Prostate gland (tissue), 2 donors: ENCODE results near the gene FAM111B. TPM values are rescaled to one million over a fixed set of nuclear protein-coding genes. Genes with fewer than 3 reads are reported as not detected.

Experiments
- DNase-seq: peaks from one replicate; pipeline ENCODE4 v3.0.0-alpha.2; 2019; ENCODE audit warnings: low spot score
- H3K27ac ChIP-seq, 2 donors: fragments of 200-600 bp; sonication (generic); 2 replicates each; pipeline ENCODE4 v1.5.1; 2017 to 2019
- H3K27me3 ChIP-seq: fragments of 200-600 bp; sonication (generic); replicated peaks from 2 replicates; pipeline ENCODE4 v1.5.1; 2019; ENCODE audit not compliant: insufficient read depth
- H3K36me3 ChIP-seq, 2 donors: fragments of 200-600 bp; sonication (generic); 1 replicate in 1 of 2; 2 replicates in 1 of 2; pipeline versions ENCODE4 v1.5.1 to v1.8.1; 2017 to 2019
- H3K4me1 ChIP-seq: fragments of 200-600 bp; sonication (generic); replicated peaks from 2 replicates; pipeline ENCODE4 v1.5.1; 2019
- H3K4me3 ChIP-seq, 2 donors: fragments of 200-600 bp; sonication (generic); 2 replicates each; pipeline ENCODE4 v1.5.1; 2017 to 2019
- H3K9me3 ChIP-seq: fragments of 200-600 bp; sonication (generic); 2 replicates; pipeline ENCODE4 v1.5.1; 2017
- CTCF ChIP-seq, 4 experiments: fragments of 200-600 bp in 2 of 4; fragments of 450-650 bp in 2 of 4; sonication (generic) in 2 of 4; IDR thresholded peaks; 1 replicate in 3 of 4; 2 replicates in 1 of 4; pipeline ENCODE4 v1.5.1; 2016 to 2019; ENCODE audit warnings: antibody characterized with exemption in 4 of 4, mild to moderate bottlenecking in 2 of 4, moderate library complexity in 2 of 4
- POLR2A ChIP-seq: fragments of 450-650 bp; IDR thresholded peaks from one replicate; pipeline ENCODE4 v1.6.1; 2016; ENCODE audit warnings: antibody characterized with exemption, mild to moderate bottlenecking
- POLR2AphosphoS5 ChIP-seq: sonication (generic); formaldehyde crosslinking; IDR thresholded peaks from one replicate; pipeline ENCODE4 v1.6.1; 2017; ENCODE audit warnings: antibody characterized with exemption
- WGBS: methylation state at CpG from one replicate; pipeline ENCODE4 v1.1.5; 2018; 5-methylcytosine and 5-hydroxymethylcytosine counted together
- intact Hi-C: fragments of 100-400 bp; cut with DNase I; formaldehyde crosslinking; loops from one replicate; pipeline ENCODE4 v1.14.2; 2022
- total RNA-seq, 2 donors: library from RNA; depleted of rRNA; stranded (reverse); fragments of >200 nt; gene quantifications; one replicate each; pipeline ENCODE4 v1.1.0, GENCODE V29; 2016

FAM111B gene
- total RNA-seq, 2 donors from 2014 or later, result 0.62 to 1.4 TPM

GRCh38 chr11:59145534-59145933 lies 38.5 kb downstream of the FAM111B start:
- no peaks in the 10 kb centered on the region for H3K27me3 ChIP-seq
- H3K36me3 ChIP-seq, result no peaks in the 10 kb centered on the region
- no peak overlapping the region for H3K4me3 ChIP-seq
- no peaks in the 10 kb centered on the region for H3K9me3 ChIP-seq
- peaks cover 5% of the 10 kb centered on the region for H3K4me1 ChIP-seq
- intact Hi-C loops, result loop anchor here (10.0 kb wide), 2 partner anchors 609 to 1721 kb away; partner anchors contain the start of genes SLC43A3 and STX3
- no peak for TF ChIP-seq CTCF (IDR thresholded peaks at IDR 0.05)
- no peak for TF ChIP-seq POLR2A
- no peak for TF ChIP-seq POLR2AphosphoS5
- 54% methylated on average over 4 of the region's 4 CpGs for WGBS
- H3K27ac ChIP-seq, result peak overlapping the region; percentile 90 to 95
- DNase-seq, result no peak

GRCh38 chr11:59151761-59152160 lies 44.7 kb downstream of the FAM111B start:
- TF ChIP-seq POLR2AphosphoS5, result no peak
- no peak for TF ChIP-seq CTCF (IDR thresholded peaks at IDR 0.05)
- no peak for TF ChIP-seq POLR2A

GRCh38 chr11:59152312-59152951 lies 45.4 kb downstream of the FAM111B start:
- H3K9me3 ChIP-seq, result no peaks in the 10 kb centered on the region
- intact Hi-C loops, result no loop called here
- 95% methylated on average over 8 of the region's 8 CpGs for WGBS

More at GRCh38 chr11:59151761-59152160, 44.7 kb downstream of the FAM111B start:
- Histone ChIP-seq H3K4me3 (no peak overlapping the region), H3K36me3 (no peaks in the 10 kb centered on the region), H3K9me3 (no peaks in the 10 kb centered on the region), H3K27me3 (no peaks in the 10 kb centered on the region), H3K27ac (no peak overlapping the region), H3K4me1 (no peaks in the 10 kb centered on the region)
- no peak for DNase-seq
- intact Hi-C loops, result no loop called here
- WGBS, result 90% methylated on average over 1 of the region's 1 CpG

GRCh38 chr11:59154610-59155009 lies 47.6 kb downstream of the FAM111B start:
- TF ChIP-seq POLR2AphosphoS5, result peak; percentile 77
- TF ChIP-seq POLR2A, result no peak
- peak in 1 of 4 experiments; percentile 27 for TF ChIP-seq CTCF (IDR thresholded peaks at IDR 0.05)
- peak; percentile 18 for DNase-seq
- Histone ChIP-seq H3K9me3 (no peaks in the 10 kb centered on the region), H3K36me3 (no peaks in the 10 kb centered on the region), H3K4me3 (no peak overlapping the region), H3K27ac (no peak overlapping the region), H3K27me3 (no peaks in the 10 kb centered on the region), H3K4me1 (no peaks in the 10 kb centered on the region)
- intact Hi-C loops, result no loop called here
- 36% methylated on average over 5 of the region's 5 CpGs for WGBS

More at GRCh38 chr11:59152312-59152951, 45.4 kb downstream of the FAM111B start:
- Histone ChIP-seq H3K27me3 (no peaks in the 10 kb centered on the region), H3K4me3 (no peak overlapping the region), H3K36me3 (no peaks in the 10 kb centered on the region), H3K27ac (no peak overlapping the region), H3K4me1 (no peaks in the 10 kb centered on the region)
- TF ChIP-seq POLR2A (no peak), CTCF (IDR thresholded peaks at IDR 0.05) (no peak), POLR2AphosphoS5 (no peak)
- no peak for DNase-seq

- intact Hi-C loops, result no loop called here
- Histone ChIP-seq H3K9me3 (no peaks in the 10 kb centered on the region), H3K27ac (no peak overlapping the region), H3K4me3 (no peak overlapping the region), H3K4me1 (no peaks in the 10 kb centered on the region), H3K27me3 (no peaks in the 10 kb centered on the region), H3K36me3 (no peaks in the 10 kb centered on the region)
- no peak for DNase-seq
- TF ChIP-seq POLR2AphosphoS5 (no peak), POLR2A (no peak), CTCF (IDR thresholded peaks at IDR 0.05) (no peak)
- 69% methylated on average over 3 of the region's 3 CpGs for WGBS
Measured at GRCh38 chr11:59157433-59157832, 50.4 kb downstream of the FAM111B start.
